ENCODE results near the gene VPS18.

VPS18 gene

DNA sequence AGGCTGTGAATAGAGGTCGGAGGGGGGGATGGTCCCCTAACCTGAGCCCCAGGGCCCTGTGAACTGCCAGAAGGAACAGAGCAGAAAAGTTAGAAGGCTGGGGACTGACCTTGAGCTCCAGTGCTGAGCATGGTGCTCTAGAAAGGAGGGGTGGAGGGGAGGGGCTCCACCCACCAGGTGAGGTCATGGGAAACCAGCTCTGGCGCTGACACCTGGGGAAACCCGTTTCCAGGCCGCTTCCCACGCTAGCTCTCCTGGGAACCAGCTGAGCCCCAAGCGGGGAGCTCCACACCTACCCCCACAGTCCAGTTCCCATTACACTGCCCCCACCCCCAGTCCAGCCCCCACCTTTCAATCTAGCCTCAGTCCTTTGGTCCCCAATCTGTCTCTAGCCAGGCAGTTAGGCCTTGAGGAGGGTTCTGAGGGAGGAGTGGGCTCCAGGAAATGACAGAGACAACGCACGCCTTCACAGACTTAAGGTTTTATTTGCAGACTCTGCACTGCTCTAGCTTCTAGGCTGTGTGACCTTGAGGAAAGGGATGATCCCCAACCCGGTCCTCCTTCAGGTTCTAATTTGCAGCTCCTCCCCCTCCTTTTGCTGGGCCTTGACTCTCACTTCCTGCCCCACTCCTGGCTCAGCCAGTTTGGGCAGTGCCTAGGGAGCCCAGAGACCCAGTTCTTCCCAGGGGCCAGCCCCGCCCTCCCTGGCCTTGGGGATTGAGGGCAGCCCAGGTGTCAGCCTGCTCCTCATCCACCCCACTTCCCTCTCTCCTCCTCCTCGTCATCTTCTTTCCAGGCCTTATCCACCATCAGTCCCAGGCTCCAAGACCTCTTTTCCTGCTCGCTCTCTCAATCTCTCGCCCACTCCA lies 22.3 kb upstream of the VPS18 start:
- no peak for DNase-seq

DNA sequence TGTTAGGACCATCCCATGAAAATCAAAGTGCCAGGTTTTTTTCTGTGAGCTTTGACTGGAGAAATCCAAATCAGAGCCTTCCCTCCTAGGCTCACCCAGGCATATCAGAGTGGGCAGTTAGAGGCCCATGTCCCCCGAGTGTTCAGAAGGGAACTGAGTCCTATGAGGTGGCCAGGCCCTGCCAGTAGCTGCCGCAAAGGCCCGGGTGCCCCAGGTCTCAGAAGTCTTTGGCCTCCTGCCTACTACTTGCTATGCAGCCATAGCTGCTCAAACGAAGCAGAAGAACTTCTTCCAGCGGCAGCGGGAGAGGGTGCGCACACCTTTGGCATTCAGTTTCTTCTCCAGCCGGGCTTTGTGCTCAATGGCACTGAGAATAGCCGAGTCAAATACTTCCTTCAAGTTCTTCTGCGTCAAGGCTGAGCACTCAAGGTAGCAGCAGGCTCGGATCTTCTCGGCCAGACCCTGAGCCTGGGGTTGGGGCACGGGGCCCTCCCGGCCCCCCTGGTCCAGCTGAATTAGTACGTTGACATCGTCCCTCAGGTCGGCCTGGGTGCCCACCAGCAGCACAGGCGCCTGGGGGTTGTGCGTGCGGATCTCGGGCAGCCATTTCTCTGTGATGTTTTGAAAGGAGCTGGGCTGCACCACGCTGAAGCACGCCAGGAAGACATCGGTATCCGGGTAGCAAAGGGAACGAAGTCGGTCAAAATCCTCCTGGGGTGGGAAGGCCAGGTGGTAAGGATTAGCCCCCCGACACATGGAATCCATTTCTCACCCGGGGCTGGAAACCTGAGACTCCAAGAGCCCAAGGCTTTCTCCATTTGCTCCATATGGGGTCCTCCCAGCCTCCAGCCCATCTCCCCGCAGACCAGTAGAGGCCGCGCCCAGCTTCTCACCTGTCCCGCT lies 21.2 kb upstream of the VPS18 start:
- DNase-seq: no peak

DNA sequence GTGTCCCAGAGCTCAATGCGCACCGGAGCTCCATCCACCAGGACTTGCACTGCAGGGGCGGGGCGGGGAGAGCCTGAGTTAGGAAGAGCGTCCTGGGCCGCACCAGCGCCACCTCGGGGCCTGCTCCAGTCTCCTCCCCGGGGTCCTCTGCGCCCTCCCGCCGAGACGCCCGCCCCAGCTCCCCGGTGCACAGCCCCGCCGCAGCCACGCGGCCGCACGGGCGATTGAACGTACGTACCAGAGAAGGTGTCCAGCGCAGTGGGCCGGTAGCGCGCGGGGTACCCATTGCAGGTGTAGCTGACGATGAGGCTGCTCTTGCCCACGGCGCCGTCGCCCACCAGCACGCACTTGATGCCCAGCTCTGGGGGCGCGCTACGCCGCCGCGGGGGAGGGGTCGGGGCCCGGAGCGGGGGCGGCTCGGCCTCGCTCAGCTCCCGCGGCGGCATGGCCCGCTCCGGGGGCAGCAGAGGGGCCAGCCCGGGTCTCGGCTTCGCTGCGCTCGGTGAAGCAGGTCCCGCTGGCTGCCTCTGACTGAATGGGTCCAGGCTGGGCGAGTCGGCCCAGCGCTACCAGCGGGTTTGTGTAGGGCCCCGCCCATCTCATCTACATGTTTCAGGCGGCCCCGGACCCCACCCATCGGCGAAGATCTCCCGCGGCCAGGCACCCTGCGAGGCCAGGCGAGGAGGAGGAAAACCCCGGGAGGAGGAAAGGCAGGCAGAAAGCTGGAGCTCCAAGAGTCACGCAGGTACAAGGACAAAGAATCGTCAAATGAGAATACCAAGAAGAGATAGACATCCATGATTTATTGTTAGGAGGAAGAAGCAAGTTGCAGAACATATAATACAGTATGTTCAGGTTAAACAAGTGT lies 20.3 kb upstream of the VPS18 start, which contains the start of gene RHOV:
TSS of gene RHOV (minus strand) at position 541 of the 868 bp plus-strand sequence. CDS start at position 446, 95 bp downstream.
- peak in 4 of 5 donors; percentile 28 to 49 (median 44) for DNase-seq

DNA sequence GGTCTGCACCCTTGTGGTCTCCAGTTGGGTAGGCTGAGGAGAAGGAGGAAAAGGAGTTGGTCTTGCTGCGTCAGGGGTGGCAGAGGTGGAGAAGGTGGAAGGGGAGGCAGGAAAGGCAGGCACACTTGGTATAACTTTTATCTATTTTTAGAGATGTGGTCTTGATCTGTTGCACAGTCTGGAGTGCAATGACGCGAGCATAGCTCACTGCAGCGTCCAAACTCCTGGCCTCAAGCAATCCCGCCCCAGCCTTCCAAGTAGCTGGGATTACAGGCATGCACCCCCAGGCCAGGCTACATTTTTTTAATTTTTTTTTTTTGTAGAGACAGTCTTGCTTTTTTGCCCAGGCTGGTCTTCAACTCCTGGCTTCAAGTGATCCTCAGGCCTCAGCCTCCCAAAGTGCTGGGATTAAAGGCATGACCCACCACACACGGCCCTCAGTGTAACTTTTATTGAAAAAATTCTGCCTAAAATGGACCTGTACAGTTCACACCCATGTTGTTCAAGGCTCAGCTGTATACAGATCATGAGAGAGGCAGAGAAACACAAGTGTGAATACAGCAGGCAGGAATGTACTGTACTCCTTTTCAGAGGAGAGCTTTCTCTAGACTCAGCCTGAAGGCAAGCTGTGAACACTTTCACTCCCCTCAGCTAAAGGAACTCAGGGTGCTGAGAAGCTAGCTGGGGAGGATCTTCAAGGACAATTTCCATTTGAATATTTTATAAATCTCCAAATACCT lies 18.1 kb upstream of the VPS18 start:
- DNase-seq: no peak

DNA sequence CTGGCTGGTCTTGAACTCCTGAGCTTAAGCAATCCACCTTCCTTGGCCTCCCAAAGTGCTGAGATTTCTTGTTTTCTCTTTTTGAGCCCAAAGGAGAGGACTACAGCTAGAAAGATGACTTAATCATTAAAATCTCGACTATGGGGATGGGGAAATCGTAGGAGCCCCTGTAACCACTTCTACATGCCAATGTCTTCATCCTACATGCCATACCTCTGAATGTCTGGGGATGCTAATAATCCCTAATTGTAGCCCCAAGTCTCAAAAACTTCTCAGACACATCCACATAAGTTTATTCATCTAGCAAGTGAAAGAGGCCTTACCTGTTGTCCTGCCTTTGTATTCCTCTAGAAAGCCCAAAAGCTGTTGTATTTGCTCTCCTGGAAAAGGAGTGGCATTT lies 16.6 kb upstream of the VPS18 start:
- no peak for DNase-seq

DNA sequence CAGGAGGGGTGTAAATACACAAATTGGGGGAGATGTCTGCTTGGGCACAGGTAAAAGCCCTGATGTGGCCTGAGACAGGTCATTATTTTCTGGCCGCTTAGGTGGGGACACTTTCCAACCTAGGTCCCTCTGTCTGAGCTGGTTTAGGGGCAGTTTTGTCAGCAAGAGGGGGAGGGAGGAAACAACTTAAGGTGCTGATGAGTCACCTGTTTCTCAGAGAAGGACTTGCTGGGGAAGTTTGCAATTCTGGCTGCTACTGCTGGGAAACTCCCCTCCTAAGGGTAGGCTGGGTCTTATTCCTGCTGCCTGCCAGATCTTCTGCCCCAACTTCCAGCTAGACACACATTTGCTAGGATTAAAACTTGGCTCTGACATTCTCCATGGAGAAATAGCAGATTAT lies 15.5 kb upstream of the VPS18 start:
- DNase-seq: peak in 1 of 5 donors; percentile 38

DNA sequence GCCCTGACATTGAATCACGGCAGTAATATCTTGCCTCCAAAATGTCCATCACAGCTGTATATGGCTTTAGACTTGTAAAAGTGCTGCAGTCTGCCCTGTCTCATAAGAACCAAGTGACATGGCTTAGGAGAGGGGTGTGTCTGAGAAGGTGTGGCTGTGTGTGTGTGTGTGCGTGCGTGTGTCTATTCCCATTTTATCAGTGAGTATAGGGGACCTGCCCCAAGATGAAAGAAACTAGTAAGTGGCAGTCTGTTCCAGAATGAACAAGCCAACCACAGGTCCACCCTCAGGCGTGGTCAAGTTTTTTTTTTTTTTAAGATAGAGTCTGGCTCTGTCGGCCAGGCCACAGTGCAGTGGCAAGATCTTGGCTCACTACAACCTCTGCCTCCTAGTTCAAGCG lies 14.6 kb upstream of the VPS18 start:
- no peak for DNase-seq

DNA sequence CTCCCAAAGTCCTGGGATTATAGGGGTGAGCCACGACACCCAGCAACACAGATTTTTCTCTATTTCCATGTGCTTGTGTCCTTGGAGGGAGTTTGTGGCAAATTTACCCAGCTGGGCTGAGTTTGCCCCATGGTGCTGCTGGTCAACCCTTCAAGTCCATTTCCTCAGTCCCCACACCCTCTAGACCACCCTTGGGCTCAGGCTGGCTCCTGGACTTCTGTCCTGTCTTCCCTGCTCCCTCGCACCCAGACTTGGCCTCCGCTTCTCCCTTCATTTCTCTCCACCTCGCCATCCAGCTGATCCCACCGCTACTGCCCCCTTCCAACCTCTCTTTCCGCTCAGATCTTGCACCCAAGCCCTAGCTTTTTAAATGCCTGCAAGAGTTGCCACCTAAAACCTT lies 12.9 kb upstream of the VPS18 start:
- DNase-seq: no peak

DNA sequence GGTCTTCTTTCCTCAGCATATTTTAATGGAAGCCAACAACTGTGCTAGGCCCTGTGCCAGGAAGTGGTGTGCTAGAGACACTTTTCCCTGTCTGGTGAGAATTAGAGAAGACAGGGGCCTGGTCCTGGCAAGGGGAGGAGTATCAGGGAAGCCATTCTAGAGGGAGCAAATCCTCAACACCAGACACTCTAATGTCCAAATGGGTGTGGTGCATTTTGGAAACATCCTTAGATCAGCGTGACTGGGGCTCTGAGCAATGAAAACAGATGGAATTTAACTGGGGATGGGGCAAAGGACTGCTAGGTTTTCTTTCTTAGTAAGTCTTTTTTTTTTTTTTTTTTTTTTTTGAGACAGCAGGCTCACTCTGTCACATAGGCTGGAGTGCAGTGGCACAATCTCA lies 7.7 kb upstream of the VPS18 start:
- DNase-seq: no peak

DNA sequence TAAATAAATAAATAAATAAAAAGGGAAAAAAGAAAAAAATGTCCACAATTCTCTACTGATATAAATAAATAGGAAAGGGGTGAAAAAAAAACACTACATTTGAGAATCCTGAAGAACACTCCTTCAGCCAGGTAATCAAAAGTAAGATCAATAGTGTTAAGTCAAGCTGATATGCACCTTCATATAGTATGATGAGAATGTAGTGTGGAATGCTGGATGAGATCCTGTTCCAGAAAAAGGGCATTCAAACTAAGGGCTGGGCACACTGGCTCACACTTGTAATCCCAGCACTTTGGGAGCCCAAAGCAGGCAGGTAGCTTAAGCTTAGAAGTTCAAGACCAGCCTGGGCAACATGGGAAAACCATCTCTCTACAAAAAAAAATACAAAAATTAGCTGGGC lies 5.1 kb upstream of the VPS18 start:
- DNase-seq: no peak

DNA sequence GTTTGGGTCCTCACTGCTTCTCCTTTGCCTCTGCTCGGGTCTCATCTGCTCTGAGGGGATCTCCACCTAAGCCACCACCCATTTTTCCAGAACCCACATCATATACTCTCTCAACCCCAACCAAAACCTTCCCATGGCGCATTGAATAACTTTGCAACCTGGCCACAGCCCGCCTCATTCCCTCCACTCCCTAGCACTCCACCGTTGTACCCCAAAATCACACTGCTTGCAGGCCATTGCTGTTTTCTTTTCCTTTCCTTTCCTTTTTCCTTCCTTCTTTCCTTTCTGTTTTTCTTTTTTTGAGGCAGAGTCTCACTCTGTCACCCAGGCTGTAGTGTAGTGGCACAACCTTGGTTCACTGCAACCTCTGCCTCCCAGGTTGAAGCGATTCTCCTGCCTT lies 3.1 kb upstream of the VPS18 start:
- DNase-seq: no peak

DNA sequence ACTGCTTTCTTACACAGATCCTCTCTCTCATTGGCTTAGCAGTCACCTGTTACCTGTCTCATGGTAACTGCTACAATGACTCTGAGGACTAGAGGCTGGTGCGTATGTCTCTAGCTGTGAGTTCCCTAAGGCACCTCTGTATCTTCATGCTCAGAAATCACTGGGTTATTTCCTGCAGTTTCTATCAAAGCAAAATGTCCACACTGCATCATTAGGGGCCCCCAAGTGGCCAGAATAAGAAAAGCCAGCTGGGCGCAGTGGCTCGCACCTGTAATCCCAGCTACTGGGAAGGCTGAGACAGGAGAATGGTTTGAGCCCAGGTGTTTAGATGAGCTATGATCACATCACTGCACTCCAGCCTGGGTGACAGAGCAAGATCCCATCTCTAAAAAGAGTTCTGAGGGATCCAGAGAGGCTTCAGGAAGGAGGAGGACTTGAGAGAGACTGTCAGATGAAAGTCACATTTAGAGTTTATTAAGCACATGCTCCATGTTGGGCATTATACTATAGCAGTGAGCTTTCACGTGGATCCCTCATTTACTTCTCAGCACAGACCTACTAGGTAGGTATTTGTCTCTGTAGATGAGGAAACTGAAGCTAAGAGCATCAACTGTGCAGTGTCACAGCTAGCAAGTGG lies 2.3 kb upstream of the VPS18 start:
- DNase-seq: no peak

DNA sequence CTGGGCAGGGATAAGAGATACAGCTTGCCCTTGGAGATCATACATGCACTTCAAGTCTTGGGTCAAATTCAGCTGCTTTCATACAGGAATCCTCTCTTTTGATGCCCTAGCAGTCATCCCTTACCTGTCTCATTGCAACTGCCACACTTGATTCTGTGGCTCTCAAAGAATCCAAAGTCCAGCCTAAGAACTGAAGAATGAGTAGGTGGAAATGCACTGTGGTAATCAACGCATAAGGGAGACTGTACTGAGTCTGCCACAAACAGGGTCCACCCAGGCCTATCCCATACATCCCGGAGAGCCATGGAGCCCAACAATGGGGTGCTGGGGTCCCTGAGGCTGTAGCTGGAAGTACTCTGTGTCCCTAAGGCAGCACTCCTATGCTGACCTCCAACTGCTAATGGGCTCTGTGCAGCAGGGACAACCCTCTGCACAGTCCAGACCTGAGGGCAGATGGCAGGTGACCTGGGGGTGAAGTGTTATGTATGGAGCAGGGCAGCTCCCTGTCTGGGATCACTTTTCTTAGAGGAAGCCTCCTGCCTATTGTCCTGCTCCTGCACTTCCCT lies 1.7 kb upstream of the VPS18 start:
- DNase-seq: no peak

DNA sequence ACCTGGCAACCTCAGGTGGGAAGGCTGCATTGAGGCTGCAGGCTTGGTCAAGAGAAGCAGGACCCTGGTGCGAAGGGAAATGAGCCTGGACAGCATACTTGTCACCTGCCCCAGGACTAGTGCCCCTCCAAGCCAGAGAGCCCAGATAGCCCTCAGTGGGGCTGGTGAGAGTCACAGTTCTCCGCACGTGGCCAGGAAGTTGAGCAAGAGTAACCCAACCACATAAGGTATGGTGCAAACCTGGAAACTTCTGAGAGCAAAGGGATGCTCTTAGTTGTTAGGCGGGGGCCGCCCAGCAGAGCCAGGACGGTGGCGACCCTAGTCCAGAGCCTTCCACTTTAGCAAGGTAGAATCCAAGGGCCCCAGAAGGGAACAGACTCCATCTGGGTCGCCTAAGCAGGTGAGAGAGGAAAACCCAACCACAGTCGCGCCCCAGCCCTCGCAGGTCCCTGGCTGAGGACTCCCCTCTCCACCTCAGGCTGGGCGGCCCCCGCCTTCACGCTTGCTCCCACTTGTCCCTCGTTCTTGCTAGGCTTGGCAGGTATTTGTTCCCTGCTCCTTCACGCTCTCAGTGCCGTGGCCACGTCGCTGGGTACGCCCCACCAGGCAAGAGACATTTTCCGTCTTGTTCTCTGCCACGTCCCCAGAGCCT lies 1.1 kb upstream of the VPS18 start:
- DNase-seq: no peak

DNA sequence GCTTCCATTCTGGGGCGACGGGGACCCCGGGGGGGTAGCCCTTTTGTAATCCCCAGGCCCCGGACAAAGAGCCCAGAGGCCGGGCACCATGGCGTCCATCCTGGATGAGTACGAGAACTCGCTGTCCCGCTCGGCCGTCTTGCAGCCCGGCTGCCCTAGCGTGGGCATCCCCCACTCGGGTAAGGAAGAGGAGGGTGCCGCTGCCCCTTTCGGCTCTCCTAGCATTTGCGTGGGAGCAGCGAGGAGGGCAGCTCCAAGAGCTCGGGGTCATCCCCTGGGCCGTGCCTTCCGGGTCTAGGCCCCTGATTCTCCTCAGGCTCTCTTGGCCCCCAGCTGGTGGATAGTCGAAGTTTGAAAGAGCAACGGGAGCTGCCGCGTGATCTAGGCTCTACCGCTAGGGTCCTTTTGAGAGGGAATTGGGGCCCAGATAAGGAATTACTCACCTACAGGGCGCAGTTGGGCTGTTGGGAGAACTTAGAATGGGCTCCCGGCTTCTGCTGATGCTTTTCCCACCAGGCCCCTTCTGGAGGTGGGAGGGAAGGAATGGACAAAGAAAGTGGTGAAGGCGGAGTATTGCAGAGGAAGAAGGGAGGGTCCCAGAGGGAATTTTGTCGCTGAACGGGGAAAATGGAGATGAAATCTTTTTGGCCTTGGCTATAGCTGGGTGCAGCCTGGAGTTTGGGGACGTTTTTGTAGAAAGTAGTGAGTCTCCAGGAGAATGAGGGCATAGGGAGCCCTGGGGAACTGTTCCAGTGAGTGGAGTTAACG lies 615 bp downstream of the VPS18 start:
- DNase-seq: peak in 4 of 5 donors; percentile 42 to 64 (median 52)

DNA sequence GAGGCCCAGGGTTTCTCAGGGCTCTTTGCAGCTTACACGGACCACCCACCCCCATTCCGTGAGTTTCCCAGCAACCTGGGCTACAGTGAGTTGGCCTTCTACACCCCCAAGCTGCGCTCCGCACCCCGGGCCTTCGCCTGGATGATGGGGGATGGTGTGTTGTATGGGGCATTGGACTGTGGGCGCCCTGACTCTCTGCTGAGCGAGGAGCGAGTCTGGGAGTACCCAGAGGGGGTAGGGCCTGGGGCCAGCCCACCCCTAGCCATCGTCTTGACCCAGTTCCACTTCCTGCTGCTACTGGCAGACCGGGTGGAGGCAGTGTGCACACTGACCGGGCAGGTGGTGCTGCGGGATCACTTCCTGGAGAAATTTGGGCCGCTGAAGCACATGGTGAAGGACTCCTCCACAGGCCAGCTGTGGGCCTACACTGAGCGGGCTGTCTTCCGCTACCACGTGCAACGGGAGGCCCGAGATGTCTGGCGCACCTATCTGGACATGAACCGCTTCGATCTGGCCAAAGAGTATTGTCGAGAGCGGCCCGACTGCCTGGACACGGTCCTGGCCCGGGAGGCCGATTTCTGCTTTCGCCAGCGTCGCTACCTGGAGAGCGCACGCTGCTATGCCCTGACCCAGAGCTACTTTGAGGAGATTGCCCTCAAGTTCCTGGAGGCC lies 5.4 kb downstream of the VPS18 start:
- no peak for DNase-seq

DNA sequence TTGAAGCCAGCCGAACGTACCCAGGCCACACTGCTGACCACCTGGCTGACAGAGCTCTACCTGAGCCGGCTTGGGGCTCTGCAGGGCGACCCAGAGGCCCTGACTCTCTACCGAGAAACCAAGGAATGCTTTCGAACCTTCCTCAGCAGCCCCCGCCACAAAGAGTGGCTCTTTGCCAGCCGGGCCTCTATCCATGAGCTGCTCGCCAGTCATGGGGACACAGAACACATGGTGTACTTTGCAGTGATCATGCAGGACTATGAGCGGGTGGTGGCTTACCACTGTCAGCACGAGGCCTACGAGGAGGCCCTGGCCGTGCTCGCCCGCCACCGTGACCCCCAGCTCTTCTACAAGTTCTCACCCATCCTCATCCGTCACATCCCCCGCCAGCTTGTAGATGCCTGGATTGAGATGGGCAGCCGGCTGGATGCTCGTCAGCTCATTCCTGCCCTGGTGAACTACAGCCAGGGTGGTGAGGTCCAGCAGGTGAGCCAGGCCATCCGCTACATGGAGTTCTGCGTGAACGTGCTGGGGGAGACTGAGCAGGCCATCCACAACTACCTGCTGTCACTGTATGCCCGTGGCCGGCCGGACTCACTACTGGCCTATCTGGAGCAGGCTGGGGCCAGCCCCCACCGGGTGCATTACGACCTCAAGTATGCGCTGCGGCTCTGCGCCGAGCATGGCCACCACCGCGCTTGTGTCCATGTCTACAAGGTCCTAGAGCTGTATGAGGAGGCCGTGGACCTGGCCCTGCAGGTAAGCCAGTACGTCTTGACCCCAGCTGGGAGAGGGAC lies 6.2 kb downstream of the VPS18 start:
- DNase-seq: no peak

DNA sequence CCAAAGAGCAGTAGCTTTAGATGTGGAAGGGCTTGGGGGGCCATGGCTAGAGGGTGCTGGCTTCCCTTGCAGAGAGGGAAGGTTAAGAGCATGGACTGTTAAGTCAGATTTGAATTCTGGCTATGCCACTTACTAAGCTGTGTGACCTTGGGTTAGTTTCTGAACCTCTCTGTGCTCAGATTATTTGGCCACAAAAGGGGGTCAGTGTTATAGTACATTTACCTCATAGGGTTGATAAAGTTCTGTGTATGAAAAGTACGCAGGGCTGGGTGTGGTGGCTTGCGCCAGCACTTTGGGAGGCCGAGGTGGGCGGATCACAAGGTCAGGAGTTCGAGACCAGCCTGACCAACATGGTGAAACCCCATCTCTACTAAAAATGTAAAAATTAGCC lies 6.8 kb downstream of the VPS18 start:
- no peak for DNase-seq
